Stimulated activated CD4-positive, alpha-beta T cell treated with anti-CD3 and anti-CD28 coated beads, Interleukin-12 subunit alpha, Interleukin-12 subunit beta, amount 100 ng/mL, for 4 hours (primary cell): Measurements from ENCODE around the gene ZNF8.
"Not testable (repeated sequence)": the region's sequence is repeated elsewhere in the genome, so short reads cannot be mapped to it uniquely, and the experiment has no call there.

ENCODE experiments used
- DNase-seq: peaks from one replicate; pipeline ENCODE4 v3.0.0-alpha.2; 2020

The ZNF8 gene

GRCh38 chr19:58300620-58301019 lies 21.9 kb downstream of the ZNF8 start:
- DNase-seq: no peak

- no peak for DNase-seq
Measured at GRCh38 chr19:58304255-58304654, 25.5 kb downstream of the ZNF8 start.

GRCh38 chr19:58304748-58305064 lies 26.0 kb downstream of the ZNF8 start:
- no peak for DNase-seq

DNA sequence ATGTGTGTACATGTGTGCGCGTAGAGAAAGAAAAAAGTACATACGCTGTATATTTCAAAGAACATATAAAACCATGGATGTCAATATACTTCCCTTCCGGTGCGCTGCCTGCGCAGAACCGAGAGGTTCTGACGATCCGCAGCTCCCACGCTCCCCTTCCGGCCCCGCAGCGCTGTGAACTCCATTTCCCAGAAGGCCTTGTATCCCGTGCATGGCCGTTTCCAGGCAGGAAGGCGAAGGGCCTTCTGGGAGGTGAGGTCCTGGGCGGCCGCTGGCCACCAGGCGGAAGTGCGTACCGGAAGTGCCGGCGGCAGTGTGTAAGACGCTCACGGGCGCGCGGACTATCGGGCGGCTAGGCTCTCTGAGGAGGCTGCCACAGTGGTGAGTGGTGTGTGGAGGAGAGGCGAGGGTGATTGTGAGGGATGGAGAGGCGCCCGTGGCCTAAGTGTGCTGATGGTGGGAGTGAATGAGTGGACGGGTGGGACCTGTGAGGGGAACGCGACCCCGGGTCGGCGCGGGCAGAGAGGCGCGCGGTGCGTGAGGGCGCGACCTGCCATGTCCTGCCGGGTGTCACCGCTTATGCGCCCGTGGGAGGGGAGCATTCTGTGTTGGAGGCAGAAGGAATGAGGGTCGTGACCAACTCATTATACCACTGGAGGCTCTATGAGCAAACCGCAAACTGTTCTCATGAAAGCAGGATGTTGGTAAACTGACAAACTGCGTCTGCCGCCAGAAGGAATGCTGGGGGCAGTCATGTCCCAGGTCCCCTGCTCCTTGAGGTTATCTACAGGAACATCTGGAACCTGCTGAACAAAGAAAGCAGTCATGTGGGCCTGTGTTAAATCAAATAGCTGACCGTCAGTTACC lies 26.5 kb downstream of the ZNF8 start, which contains the start of gene ERVK3-1:
TSS of gene ERVK3-1 (plus strand) at position 313 of the 867 bp plus-strand sequence. CDS start 6,792 bp downstream, outside the sequence.
- DNase-seq: peak; percentile 90

DNA sequence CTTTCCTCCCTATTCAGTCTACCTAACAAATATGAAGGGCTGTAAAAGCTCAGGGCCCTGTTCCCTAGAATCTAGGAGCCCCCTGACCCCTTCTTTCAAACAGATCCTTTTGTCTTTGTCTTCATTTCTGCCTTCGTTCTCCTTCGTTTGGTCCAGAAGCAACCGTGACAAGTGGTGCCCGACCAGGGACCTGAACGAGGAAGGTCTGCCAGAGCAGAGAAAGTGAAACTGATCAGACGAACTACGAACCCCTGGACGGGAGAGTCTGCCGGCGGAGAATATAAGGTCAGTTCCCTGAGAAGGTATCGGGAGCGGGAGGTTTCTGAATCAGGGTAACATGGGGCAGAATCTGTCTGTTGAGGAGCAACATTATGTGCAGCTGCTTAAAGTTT lies 27.2 kb downstream of the ZNF8 start:
- DNase-seq: no peak

DNA sequence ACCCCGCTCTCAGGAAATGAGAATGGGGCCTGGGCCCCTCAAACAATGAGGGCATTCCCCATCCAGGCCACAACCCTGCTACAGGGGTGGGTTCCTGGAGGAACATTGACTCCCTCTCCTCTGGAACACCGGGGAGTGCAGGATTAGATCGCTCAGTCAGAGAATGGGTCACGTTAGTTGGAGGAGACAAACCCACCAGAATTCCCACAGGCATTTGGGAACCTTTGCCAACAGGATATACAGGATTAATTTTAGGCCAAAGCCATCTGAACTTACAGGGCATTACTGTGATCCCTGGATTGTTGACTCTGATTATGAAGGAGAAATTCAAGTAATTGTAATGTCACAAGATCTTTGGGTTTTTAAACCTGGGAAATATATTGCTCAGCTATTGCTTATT lies 29.0 kb downstream of the ZNF8 start:
- no peak for DNase-seq

DNA sequence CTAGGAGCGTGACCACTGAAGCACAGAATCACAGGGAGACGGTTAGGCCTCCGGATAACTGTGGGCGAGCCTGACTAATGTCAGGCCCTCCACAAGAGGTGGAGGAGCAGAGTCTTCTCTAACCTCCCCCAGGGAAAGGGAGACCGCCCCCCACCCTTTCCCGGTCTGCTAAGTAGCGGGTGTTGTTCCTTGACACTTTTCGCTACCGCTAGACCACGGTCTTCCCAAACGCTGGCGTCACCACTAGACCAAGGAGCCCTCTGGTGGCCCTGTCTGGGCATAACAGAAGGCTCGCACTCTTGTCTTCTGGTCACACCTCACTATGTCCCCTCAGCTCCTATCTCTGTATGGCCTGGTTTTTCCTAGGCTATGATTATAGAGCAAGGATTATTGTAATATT lies 31.9 kb downstream of the ZNF8 start:
- not testable (repeated sequence) for DNase-seq

DNA sequence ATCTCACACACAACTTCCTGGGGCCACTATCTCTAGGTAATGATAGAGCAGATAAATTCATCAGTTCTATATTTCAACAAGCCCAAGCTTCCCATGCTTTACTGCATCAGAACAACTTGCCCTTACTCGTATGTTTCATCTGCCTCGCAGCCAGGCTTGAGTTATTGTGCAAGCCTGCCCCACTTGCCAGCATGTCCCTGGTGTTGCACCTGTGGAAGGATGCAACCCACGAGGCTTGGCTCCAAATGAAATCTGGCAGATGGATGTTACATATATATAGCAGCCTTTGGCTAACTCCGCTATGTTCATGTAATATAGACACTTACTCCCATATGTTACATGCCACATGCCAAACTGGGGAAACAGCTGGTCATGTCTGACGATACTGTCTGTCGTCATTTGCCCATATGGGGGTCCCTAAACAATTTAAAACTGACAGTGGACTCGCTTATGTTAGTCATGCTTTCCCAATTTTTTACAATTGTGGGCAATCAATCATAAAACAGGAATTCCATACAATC lies 32.6 kb downstream of the ZNF8 start:
- no peak for DNase-seq

DNA sequence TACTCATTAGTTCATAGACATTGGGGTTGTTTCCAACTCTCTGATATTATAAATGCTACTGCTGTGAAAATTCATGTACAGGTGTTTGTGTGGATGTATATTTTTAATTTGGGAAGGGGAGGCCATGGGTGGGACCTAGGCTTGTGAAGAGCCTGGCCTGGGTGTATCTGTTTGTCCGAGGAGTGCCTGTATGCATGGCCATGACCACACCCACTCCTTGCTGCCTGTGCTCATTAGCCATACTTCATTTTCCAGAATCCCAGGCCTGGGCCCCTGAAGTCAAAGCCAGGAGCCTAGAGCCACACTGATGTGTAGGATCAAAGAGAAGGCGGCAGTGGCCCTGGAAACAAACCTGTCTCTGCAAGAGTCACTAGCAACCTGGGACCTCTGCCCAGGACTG lies 36.8 kb downstream of the ZNF8 start:
- no peak for DNase-seq

- DNase-seq: no peak
Measured at GRCh38 chr19:58317476-58318072, 38.8 kb downstream of the ZNF8 start.

DNA sequence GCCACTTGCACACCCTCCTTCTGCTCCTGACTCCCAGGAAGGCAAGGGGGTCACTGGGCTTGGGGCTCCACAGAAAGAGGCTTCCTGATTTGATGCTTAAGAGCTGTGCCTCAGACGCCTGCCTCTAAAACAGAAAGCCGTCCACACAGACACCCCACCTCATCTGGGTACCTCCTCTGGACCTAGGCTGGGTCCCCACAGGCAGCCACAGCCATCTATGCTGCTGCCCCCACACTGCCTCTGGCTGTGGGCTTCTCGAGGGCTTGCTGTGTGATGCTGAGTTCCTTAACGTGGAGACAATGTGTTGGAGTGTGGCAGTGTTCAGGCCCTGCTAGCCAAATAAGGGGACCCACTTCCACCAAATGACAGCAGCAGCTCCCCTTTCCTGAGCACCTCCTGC lies 39.5 kb downstream of the ZNF8 start:
- DNase-seq: no peak

- no peak for DNase-seq
Measured at GRCh38 chr19:58319241-58319640, 40.5 kb downstream of the ZNF8 start.

- no peak for DNase-seq
Measured at GRCh38 chr19:58325311-58326022, 46.7 kb downstream of the ZNF8 start.

GRCh38 chr19:58326501-58326913 lies 47.8 kb downstream of the ZNF8 start:
- DNase-seq: no peak

DNA sequence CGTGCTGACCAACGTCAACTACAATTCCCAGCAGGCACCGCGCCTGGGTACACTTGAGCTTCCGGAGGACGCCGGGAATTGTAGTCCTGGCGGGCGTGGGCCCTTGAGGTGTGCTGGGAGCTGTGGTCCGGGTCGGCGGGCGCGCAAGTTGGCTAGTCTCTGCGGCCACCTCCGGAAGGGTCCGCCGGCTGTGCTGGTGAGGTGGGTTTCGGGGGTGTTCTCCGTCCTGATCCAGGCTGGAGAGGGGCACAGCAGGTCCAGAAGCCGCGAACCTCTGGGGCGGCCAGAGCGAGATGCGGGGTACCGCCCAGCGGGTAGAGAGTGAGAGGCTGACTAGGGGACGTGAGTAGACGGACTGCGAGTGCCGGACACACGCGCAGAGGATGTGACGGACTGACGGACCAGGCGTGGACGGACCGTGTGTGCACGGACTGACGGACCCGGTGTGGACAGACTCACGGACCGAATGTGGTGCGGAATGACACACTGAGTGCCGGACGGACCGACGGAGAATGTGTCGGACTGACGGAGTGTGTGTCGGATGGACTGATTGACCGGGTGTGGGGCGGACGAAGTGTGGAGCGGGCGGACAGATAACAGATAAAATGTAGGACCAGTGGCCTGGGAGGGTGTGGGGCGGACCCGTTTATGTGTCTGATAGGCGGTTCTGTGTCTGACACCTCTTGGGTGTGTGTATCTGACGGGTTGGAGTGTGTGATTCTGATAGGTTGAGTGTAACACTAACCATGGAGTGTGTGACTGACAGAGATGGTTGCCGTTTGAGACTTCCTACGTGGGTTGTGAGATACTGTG lies 48.4 kb downstream of the ZNF8 start, which contains the start of gene ZSCAN22:
TSS of gene ZSCAN22 (plus strand) at position 81 of the 813 bp plus-strand sequence. CDS start 7,809 bp downstream, outside the sequence.
- peak; percentile 87 for DNase-seq

GRCh38 chr19:58328999-58329398 lies 50.2 kb downstream of the ZNF8 start:
- DNase-seq: no peak

DNA sequence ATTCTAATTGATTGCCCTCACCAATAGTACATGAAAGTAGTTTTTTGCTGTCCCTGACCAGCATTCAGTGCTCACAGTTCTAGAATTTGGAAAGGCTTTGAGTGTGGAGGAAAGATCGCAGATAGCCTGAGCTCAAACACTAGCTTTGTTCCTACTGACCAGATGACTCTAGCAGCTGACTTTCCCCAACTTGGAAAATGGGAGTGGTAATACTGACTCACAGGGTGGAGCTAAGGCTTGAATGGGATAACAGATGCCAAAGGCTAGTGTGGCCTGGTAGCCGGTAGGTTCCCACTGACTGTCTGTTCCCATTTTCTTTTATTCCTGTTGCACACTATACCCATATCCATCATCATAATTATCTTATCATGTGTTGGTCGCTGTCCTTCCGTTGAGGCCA lies 51.7 kb downstream of the ZNF8 start:
- DNase-seq: no peak

- no peak for DNase-seq
Measured at GRCh38 chr19:58332697-58333096, 53.9 kb downstream of the ZNF8 start.

GRCh38 chr19:58334691-58335249 lies 56.0 kb downstream of the ZNF8 start:
- no peak for DNase-seq

- no peak for DNase-seq
Measured at GRCh38 chr19:58335630-58336029, 56.9 kb downstream of the ZNF8 start.

- no peak for DNase-seq
Measured at GRCh38 chr19:58336216-58336615, 57.5 kb downstream of the ZNF8 start.

- no peak for DNase-seq
Measured at GRCh38 chr19:58336820-58337219, 58.1 kb downstream of the ZNF8 start.
